ENCODE data around the gene TDP1. TPM values are rescaled to one million over a fixed set of nuclear protein-coding genes. Genes with fewer than 3 reads are reported as not detected.

The TDP1 gene
- total and polyA plus RNA-seq, 2 experiments from 2014 or later: 23.0 to 63.6 TPM

DNA sequence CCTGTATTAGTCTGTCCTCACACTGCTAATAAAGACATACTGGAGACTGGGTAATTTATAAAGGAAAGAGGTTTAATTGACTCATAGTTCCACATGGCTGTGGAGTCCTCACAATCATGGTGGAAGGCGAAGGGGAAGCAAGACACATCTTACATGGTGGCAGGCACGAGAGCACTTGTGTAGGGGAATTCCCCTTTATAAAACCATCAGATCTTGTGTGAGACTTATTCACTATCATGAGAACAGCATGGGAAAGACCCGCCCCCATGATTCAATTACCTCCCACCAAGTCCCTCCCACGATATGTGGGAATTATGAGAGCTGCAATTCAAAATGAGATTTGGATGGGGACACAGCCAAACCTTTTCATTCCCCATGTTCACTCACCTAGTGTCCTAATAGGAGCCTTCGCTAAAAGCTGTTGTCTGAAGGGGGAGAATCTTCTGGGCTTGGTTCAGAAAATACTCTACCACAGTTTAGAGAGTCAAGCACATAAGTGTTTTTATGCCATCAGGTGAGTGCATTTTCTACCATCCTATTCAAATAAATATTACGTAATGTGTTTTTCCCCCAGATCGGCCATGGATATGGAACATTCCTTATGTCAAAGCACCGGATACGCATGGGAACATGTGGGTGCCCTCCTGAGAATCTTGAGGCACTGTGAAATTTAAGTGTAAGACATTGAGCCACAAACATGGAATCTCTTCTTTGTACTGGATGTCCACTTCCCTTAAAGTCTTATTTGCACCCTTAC is 86.9 kb downstream of the TDP1 start:
- no peaks in the 10 kb centered on the region for H3K4me1 ChIP-seq (ENCODE audit: insufficient read depth)
- H3K4me1 Mint-ChIP-seq: 0 out of 3 replicates have a peak, but pooled peaks cover 3% of the 10 kb centered on the region
- no peak for ATAC-seq
- H2AFZ ChIP-seq: no peak overlapping the region
- no peak overlapping the region for H3K4me2 ChIP-seq
- H3K27ac Mint-ChIP-seq: no peak overlapping the region
- no peak overlapping the region for H3K27ac ChIP-seq (ENCODE audit: low read depth)
- no peaks in the 10 kb centered on the region for H3K79me2 ChIP-seq (replicated peaks; ENCODE audit: insufficient read depth)
- H3K27me3 ChIP-seq (ENCODE audit: insufficient read depth): no peaks in the 10 kb centered on the region
- H3K36me3 Mint-ChIP-seq (ENCODE audit: low read depth): peaks cover 13% of the 10 kb centered on the region
- no peaks in the 10 kb centered on the region for H3K9me2 ChIP-seq (ENCODE audit: insufficient read depth)
- no peak overlapping the region for H3K4me3 ChIP-seq
- TF ChIP-seq JUNB (IDR thresholded peaks at IDR 0.05; ENCODE audit: unreplicated experiment): no peak
- no peak for TF ChIP-seq ETS1 (IDR thresholded peaks at IDR 0.05)
- TF ChIP-seq, protein P1, sequence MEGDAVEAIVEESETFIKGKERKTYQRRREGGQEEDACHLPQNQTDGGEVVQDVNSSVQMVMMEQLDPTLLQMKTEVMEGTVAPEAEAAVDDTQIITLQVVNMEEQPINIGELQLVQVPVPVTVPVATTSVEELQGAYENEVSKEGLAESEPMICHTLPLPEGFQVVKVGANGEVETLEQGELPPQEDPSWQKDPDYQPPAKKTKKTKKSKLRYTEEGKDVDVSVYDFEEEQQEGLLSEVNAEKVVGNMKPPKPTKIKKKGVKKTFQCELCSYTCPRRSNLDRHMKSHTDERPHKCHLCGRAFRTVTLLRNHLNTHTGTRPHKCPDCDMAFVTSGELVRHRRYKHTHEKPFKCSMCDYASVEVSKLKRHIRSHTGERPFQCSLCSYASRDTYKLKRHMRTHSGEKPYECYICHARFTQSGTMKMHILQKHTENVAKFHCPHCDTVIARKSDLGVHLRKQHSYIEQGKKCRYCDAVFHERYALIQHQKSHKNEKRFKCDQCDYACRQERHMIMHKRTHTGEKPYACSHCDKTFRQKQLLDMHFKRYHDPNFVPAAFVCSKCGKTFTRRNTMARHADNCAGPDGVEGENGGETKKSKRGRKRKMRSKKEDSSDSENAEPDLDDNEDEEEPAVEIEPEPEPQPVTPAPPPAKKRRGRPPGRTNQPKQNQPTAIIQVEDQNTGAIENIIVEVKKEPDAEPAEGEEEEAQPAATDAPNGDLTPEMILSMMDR (conservative IDR thresholded peaks at IDR 0.05; ENCODE audit: low read depth in 2 of 2): no peak
- TF ChIP-seq EZH2 (IDR thresholded peaks at IDR 0.05; ENCODE audit: low read depth, unreplicated experiment): no peak
- TF ChIP-seq ZNF331 (CRISPR knock-in tag; IDR thresholded peaks at IDR 0.05; ENCODE audit: low read depth): no peak
- TF ChIP-seq ZNF114 (CRISPR knock-in tag; IDR thresholded peaks at IDR 0.05): no peak
- TF ChIP-seq POLR2AphosphoS5 (IDR thresholded peaks at IDR 0.05; ENCODE audit: low read depth): no peak
- no peak for TF ChIP-seq EZH2phosphoT487 (IDR thresholded peaks at IDR 0.05; ENCODE audit: unreplicated experiment)
- TF ChIP-seq, protein P2, sequence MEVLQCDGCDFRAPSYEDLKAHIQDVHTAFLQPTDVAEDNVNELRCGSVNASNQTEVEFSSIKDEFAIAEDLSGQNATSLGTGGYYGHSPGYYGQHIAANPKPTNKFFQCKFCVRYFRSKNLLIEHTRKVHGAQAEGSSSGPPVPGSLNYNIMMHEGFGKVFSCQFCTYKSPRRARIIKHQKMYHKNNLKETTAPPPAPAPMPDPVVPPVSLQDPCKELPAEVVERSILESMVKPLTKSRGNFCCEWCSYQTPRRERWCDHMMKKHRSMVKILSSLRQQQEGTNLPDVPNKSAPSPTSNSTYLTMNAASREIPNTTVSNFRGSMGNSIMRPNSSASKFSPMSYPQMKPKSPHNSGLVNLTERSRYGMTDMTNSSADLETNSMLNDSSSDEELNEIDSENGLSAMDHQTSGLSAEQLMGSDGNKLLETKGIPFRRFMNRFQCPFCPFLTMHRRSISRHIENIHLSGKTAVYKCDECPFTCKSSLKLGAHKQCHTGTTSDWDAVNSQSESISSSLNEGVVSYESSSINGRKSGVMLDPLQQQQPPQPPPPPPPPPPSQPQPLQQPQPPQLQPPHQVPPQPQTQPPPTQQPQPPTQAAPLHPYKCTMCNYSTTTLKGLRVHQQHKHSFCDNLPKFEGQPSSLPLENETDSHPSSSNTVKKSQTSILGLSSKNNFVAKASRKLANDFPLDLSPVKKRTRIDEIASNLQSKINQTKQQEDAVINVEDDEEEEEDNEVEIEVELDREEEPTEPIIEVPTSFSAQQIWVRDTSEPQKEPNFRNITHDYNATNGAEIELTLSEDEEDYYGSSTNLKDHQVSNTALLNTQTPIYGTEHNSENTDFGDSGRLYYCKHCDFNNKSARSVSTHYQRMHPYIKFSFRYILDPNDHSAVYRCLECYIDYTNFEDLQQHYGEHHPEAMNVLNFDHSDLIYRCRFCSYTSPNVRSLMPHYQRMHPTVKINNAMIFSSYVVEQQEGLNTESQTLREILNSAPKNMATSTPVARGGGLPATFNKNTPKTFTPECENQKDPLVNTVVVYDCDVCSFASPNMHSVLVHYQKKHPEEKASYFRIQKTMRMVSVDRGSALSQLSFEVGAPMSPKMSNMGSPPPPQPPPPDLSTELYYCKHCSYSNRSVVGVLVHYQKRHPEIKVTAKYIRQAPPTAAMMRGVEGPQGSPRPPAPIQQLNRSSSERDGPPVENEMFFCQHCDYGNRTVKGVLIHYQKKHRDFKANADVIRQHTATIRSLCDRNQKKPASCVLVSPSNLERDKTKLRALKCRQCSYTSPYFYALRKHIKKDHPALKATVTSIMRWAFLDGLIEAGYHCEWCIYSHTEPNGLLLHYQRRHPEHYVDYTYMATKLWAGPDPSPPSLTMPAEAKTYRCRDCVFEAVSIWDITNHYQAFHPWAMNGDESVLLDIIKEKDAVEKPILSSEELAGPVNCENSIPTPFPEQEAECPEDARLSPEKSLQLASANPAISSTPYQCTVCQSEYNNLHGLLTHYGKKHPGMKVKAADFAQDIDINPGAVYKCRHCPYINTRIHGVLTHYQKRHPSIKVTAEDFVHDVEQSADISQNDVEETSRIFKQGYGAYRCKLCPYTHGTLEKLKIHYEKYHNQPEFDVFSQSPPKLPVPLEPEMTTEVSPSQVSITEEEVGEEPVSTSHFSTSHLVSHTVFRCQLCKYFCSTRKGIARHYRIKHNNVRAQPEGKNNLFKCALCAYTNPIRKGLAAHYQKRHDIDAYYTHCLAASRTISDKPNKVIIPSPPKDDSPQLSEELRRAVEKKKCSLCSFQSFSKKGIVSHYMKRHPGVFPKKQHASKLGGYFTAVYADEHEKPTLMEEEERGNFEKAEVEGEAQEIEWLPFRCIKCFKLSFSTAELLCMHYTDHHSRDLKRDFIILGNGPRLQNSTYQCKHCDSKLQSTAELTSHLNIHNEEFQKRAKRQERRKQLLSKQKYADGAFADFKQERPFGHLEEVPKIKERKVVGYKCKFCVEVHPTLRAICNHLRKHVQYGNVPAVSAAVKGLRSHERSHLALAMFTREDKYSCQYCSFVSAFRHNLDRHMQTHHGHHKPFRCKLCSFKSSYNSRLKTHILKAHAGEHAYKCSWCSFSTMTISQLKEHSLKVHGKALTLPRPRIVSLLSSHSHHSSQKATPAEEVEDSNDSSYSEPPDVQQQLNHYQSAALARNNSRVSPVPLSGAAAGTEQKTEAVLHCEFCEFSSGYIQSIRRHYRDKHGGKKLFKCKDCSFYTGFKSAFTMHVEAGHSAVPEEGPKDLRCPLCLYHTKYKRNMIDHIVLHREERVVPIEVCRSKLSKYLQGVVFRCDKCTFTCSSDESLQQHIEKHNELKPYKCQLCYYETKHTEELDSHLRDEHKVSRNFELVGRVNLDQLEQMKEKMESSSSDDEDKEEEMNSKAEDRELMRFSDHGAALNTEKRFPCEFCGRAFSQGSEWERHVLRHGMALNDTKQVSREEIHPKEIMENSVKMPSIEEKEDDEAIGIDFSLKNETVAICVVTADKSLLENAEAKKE (CRISPR knock-in tag; IDR thresholded peaks at IDR 0.05): no peak
- no peak for TF ChIP-seq NANOG (IDR thresholded peaks at IDR 0.05; ENCODE audit: borderline replicate concordance)
- TF ChIP-seq STAT1 (IDR thresholded peaks at IDR 0.05; ENCODE audit: unreplicated experiment): no peak
- no peak for TF ChIP-seq REST (IDR thresholded peaks at IDR 0.05; ENCODE audit: unreplicated experiment)
- TF ChIP-seq CREB1 (CRISPR knock-in tag; IDR thresholded peaks at IDR 0.05; ENCODE audit: low read depth): no peak
- no peaks in the 10 kb centered on the region for H3F3A ChIP-seq (replicated peaks; ENCODE audit: low read depth)
- no peak for DNase-seq (ENCODE audit: low spot score)
- H3K36me3 ChIP-seq (ENCODE audit: insufficient read depth): peaks cover 4% of the 10 kb centered on the region; the same call in 1 of the 2 replicates
- no peaks in the 10 kb centered on the region for H3K9me3 Mint-ChIP-seq
- H3K4me3 Mint-ChIP-seq: no peak overlapping the region
- H3K27me3 Mint-ChIP-seq (ENCODE audit: insufficient read depth, low read depth, poor library complexity): no peaks in the 10 kb centered on the region
- H4K20me1 ChIP-seq (replicated peaks; ENCODE audit: insufficient read depth): no peaks in the 10 kb centered on the region; the same call in 1 of the 2 replicates
